ENCODE measurements around the gene PLSCR5. TPM values are rescaled to one million over a fixed set of nuclear protein-coding genes. Genes with fewer than 3 reads are reported as not detected.

The PLSCR5 gene
- total and polyA plus RNA-seq, 10 of the 15 experiments (the other 5 are each of a cell fraction or from before 2014, with no cell fraction given): 0.06 TPM; not detected in 9

DNA sequence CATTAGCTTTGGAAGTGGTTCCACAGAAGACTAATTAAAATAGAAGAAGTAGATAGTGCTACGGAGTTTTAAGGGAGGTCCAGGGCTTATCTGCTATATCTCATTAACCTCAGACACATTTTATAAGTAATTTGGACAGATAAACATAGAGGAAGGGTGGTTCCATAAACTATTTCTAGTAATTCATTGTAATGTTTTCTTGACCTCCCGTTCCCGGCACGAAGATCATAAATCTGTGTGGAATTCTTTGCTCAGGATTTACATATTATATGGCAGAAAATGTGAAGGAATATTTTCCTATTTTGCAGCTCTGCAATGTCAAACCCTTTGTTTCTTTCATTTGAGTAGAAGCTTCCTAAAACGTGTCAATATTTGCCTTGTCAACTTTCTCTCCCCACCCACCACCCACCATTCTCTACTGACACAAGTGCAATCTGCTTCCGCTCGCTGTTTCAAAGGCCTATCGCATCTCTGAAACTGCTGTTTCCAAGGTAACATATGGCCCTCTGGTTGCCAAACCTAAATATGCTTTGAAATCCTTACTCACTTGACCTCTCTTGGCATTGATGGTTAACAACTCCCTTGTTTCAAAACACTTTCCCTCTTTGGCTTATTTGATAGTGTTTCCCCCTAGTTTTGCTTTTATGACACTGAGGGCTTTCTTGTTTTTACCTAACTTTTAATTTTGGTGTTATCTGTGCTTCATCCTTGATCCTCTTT lies 21.4 kb upstream of the PLSCR5 start:
- H3K4me3 ChIP-seq: no peak overlapping the region
- TF ChIP-seq NFIC (IDR thresholded peaks at IDR 0.05; ENCODE audit: low read depth, low read length) (no peak), RCOR1 (conservative IDR thresholded peaks at IDR 0.05; ENCODE audit: low read depth, low read length) (no peak), SRF (IDR thresholded peaks at IDR 0.05; ENCODE audit: low read depth in 2 of 2, low read length in 2 of 2) (no peak), RFX5 (IDR thresholded peaks at IDR 0.05; ENCODE audit: low read depth, low read length) (no peak), BACH1 (IDR thresholded peaks at IDR 0.05; ENCODE audit: borderline replicate concordance) (no peak), MYB (IDR thresholded peaks at IDR 0.05; ENCODE audit: borderline replicate concordance, low read depth, low read length) (no peak), CBX3 (IDR thresholded peaks at IDR 0.05; ENCODE audit: borderline replicate concordance, low read depth) (no peak), CBFB (IDR thresholded peaks at IDR 0.05; ENCODE audit: low read depth) (no peak)
- TF ChIP-seq, protein P1, sequence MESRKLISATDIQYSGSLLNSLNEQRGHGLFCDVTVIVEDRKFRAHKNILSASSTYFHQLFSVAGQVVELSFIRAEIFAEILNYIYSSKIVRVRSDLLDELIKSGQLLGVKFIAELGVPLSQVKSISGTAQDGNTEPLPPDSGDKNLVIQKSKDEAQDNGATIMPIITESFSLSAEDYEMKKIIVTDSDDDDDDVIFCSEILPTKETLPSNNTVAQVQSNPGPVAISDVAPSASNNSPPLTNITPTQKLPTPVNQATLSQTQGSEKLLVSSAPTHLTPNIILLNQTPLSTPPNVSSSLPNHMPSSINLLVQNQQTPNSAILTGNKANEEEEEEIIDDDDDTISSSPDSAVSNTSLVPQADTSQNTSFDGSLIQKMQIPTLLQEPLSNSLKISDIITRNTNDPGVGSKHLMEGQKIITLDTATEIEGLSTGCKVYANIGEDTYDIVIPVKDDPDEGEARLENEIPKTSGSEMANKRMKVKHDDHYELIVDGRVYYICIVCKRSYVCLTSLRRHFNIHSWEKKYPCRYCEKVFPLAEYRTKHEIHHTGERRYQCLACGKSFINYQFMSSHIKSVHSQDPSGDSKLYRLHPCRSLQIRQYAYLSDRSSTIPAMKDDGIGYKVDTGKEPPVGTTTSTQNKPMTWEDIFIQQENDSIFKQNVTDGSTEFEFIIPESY (IDR thresholded peaks at IDR 0.05): no peak
- TF ChIP-seq, protein P2, sequence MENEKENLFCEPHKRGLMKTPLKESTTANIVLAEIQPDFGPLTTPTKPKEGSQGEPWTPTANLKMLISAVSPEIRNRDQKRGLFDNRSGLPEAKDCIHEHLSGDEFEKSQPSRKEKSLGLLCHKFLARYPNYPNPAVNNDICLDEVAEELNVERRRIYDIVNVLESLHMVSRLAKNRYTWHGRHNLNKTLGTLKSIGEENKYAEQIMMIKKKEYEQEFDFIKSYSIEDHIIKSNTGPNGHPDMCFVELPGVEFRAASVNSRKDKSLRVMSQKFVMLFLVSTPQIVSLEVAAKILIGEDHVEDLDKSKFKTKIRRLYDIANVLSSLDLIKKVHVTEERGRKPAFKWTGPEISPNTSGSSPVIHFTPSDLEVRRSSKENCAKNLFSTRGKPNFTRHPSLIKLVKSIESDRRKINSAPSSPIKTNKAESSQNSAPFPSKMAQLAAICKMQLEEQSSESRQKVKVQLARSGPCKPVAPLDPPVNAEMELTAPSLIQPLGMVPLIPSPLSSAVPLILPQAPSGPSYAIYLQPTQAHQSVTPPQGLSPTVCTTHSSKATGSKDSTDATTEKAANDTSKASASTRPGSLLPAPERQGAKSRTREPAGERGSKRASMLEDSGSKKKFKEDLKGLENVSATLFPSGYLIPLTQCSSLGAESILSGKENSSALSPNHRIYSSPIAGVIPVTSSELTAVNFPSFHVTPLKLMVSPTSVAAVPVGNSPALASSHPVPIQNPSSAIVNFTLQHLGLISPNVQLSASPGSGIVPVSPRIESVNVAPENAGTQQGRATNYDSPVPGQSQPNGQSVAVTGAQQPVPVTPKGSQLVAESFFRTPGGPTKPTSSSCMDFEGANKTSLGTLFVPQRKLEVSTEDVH (IDR thresholded peaks at IDR 0.05; ENCODE audit: low read depth, partially characterized antibody): no peak
- TF ChIP-seq, protein P3, sequence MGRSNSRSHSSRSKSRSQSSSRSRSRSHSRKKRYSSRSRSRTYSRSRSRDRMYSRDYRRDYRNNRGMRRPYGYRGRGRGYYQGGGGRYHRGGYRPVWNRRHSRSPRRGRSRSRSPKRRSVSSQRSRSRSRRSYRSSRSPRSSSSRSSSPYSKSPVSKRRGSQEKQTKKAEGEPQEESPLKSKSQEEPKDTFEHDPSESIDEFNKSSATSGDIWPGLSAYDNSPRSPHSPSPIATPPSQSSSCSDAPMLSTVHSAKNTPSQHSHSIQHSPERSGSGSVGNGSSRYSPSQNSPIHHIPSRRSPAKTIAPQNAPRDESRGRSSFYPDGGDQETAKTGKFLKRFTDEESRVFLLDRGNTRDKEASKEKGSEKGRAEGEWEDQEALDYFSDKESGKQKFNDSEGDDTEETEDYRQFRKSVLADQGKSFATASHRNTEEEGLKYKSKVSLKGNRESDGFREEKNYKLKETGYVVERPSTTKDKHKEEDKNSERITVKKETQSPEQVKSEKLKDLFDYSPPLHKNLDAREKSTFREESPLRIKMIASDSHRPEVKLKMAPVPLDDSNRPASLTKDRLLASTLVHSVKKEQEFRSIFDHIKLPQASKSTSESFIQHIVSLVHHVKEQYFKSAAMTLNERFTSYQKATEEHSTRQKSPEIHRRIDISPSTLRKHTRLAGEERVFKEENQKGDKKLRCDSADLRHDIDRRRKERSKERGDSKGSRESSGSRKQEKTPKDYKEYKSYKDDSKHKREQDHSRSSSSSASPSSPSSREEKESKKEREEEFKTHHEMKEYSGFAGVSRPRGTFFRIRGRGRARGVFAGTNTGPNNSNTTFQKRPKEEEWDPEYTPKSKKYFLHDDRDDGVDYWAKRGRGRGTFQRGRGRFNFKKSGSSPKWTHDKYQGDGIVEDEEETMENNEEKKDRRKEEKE (IDR thresholded peaks at IDR 0.05): no peak
- H2AFZ ChIP-seq (ENCODE audit: control insufficient read depth, low read depth, low read length): no peak overlapping the region
- no peak overlapping the region for H3K9ac ChIP-seq (ENCODE audit: control insufficient read depth, insufficient read depth, low read length)
- no peak for FAIRE-seq
- no peaks in the 10 kb centered on the region for H3K4me1 ChIP-seq (ENCODE audit: control insufficient read depth, insufficient read depth, low read length)
- no peak for DNase-seq (ENCODE audit: low read depth, low spot score)
- ChIA-PET RAD21 (ENCODE audit: unreplicated experiment) (no interaction called here), POLR2A (no interaction called here), CTCF (no interaction called here), SMC1A (ENCODE audit: uncharacterized antibody, unreplicated experiment) (no interaction called here)
- WGBS (ENCODE audit: insufficient coverage, insufficient replicate concordance, low lambda C conversion rate, missing lambda C conversion rate): 65% methylated on average over 8 of the region's 8 CpGs
- ATAC-seq: no peak
- H4K20me1 ChIP-seq (ENCODE audit: control insufficient read depth, insufficient read depth): no peaks in the 10 kb centered on the region
- H3K9me3 ChIP-seq (replicated peaks; ENCODE audit: control insufficient read depth, insufficient read depth, low read length): no peaks in the 10 kb centered on the region
- H3K27me3 ChIP-seq (replicated peaks in 1 of 2; ENCODE audit: control insufficient read depth in 2 of 2, insufficient read depth in 2 of 2, low read length in 1 of 2): no peaks in the 10 kb centered on the region; a peak in 1 of 4 replicates
- H3K36me3 ChIP-seq (ENCODE audit: control insufficient read depth in 2 of 2, insufficient read depth in 2 of 2, low read length in 1 of 2): no peaks in the 10 kb centered on the region
- no peaks in the 10 kb centered on the region for H3K79me2 ChIP-seq (ENCODE audit: control insufficient read depth, insufficient read depth, low read length)
- no peak overlapping the region for H3K4me2 ChIP-seq (ENCODE audit: control insufficient read depth, insufficient read depth)
- H3K27ac ChIP-seq (ENCODE audit: control insufficient read depth, insufficient read depth): no peak overlapping the region
- in situ Hi-C loops (cut with MboI) (no loop called here), intact Hi-C loops (cut with micrococcal nuclease; ENCODE audit: unreplicated experiment) (no loop called here)
- no TSS peak for BruUV-seq (replicated peaks)
